ENCODE measurements around the gene ASTN2.

GRCh38 chr9:116927726-116928125, 487.1 kb downstream of the ASTN2 start:
- TF ChIP-seq CTCF (IDR thresholded peaks at IDR 0.05 in 2 of 3, conservative IDR thresholded peaks at IDR 0.05 in 1 of 3; ENCODE audit: borderline replicate concordance in 1 of 3, insufficient read depth in 1 of 3, low read depth in 2 of 3, low read length in 2 of 3) (no peak), EZH2 (IDR thresholded peaks at IDR 0.05) (no peak), POLR2A (IDR thresholded peaks at IDR 0.05; ENCODE audit: borderline replicate concordance, extremely low read depth, insufficient read depth, insufficient read length) (no peak), ATF3 (IDR thresholded peaks at IDR 0.05) (no peak), RAD21 (IDR thresholded peaks at IDR 0.05; ENCODE audit: low read depth) (no peak), MAX (IDR thresholded peaks at IDR 0.05) (no peak), REST (IDR thresholded peaks at IDR 0.05; ENCODE audit: low read depth) (no peak), ZFX (IDR thresholded peaks at IDR 0.05) (no peak), SRF (IDR thresholded peaks at IDR 0.05; ENCODE audit: low read depth) (no peak), EZH2phosphoT487 (IDR thresholded peaks at IDR 0.05; ENCODE audit: borderline replicate concordance) (no peak), POLR2AphosphoS5 (IDR thresholded peaks at IDR 0.05; ENCODE audit: low read depth, low read length) (no peak), JUND (IDR thresholded peaks at IDR 0.05) (no peak), TCF7L2 (IDR thresholded peaks at IDR 0.05; ENCODE audit: borderline replicate concordance, extremely low read depth, insufficient read depth, insufficient read length) (no peak)
